Epithelial cell of proximal tubule (primary cell): ENCODE measurements around the gene LRP2. TPM values are rescaled to one million over a fixed set of nuclear protein-coding genes. Genes with fewer than 3 reads are reported as not detected.

Experiments
- DNase-seq: peaks from one replicate; pipeline ENCODE4 v3.0.0-alpha.2; 2011; ENCODE audit warnings: low read depth
- H3K4me3 ChIP-seq: 2 replicates; pipeline ENCODE4 v1.5.1; 2011; ENCODE audit warnings: low read depth, mild to moderate bottlenecking, low read length
- CTCF ChIP-seq: conservative IDR thresholded peaks from 2 replicates; pipeline ENCODE4 v1.5.1; 2012; ENCODE audit warnings: low read depth, mild to moderate bottlenecking, low read length
- total RNA-seq: library from RNA; depleted of rRNA; stranded (reverse); fragments of >200 nt; gene quantifications from 2 replicates; pipeline ENCODE4 v1.2.3, GENCODE V29; 2015

Gene LRP2
- total RNA-seq, 1 donor from 2014 or later, result 0.17 TPM

GRCh38 chr2:169162613-169163012 is 199.7 kb downstream of the LRP2 start:
- no peak overlapping the region for H3K4me3 ChIP-seq
- no peak for DNase-seq
- no peak for TF ChIP-seq CTCF

GRCh38 chr2:169160926-169161481 is 201.3 kb downstream of the LRP2 start:
- no peak overlapping the region for H3K4me3 ChIP-seq
- TF ChIP-seq CTCF, result no peak
- no peak for DNase-seq

GRCh38 chr2:169159686-169160085 is 202.6 kb downstream of the LRP2 start:
- no peak for TF ChIP-seq CTCF
- no peak overlapping the region for H3K4me3 ChIP-seq
- peak; percentile 3 for DNase-seq

- TF ChIP-seq CTCF, result no peak
- H3K4me3 ChIP-seq, result no peak overlapping the region
- no peak for DNase-seq
Observed at GRCh38 chr2:169158874-169159273, 203.5 kb downstream of the LRP2 start.

GRCh38 chr2:169146220-169146619 is 216.1 kb downstream of the LRP2 start:
- DNase-seq, result no peak
- no peak for TF ChIP-seq CTCF
- no peak overlapping the region for H3K4me3 ChIP-seq

- DNase-seq, result no peak
- no peak for TF ChIP-seq CTCF
- no peak overlapping the region for H3K4me3 ChIP-seq
Observed at GRCh38 chr2:169143998-169144397, 218.3 kb downstream of the LRP2 start.

- peak; percentile 95 for TF ChIP-seq CTCF
- DNase-seq, result no peak
- no peak overlapping the region for H3K4me3 ChIP-seq
Observed at GRCh38 chr2:169141713-169142352, 220.5 kb downstream of the LRP2 start.
